Glutamatergic neuron (in vitro differentiated cells): ENCODE results near the gene SPEG. TPM values are rescaled to one million over a fixed set of nuclear protein-coding genes. Genes with fewer than 3 reads are reported as not detected.

Source experiments
- total RNA-seq: library from RNA; stranded (reverse); fragmentation: NEBNext Ultra II Directional; extraction: Animal tissue kit (Norgen Biotek cat#: 25700); gene quantifications from one replicate; pipeline ENCODE4 v1.2.1, GENCODE V29; 2021; ENCODE audit not compliant: unreplicated experiment

Gene SPEG
- total RNA-seq, 1 donor from 2014 or later: 92.9 TPM

Other genes starting within 250 kb of the SPEG start
- gene ZFAND2B, start 228.1 kb upstream of the SPEG start, total RNA-seq: 49.5 TPM
- 49.4 TPM for gene ABCB6, start 215.9 kb upstream of the SPEG start, total RNA-seq
- gene ATG9A, start 205.2 kb upstream of the SPEG start, total RNA-seq: 80.4 TPM
- gene ANKZF1, start 205.0 kb upstream of the SPEG start, total RNA-seq: 95.8 TPM
- gene GLB1L, start 189.4 kb upstream of the SPEG start, total RNA-seq: 6.2 TPM
- 32.2 TPM for gene STK16, start 189.4 kb upstream of the SPEG start, total RNA-seq
- gene TUBA4B, start 181.6 kb upstream of the SPEG start, total RNA-seq: not detected
- 27.5 TPM for gene TUBA4A, start 180.9 kb upstream of the SPEG start, total RNA-seq
- gene DNAJB2, start 155.5 kb upstream of the SPEG start, total RNA-seq: 124 TPM
- 104 TPM for gene PTPRN, start 125.4 kb upstream of the SPEG start, total RNA-seq
- gene RESP18, start 102.1 kb upstream of the SPEG start, total RNA-seq: not detected
- gene DNPEP, start 46.9 kb upstream of the SPEG start, total RNA-seq: 19.8 TPM
- 1.3 TPM for gene DES, start 16.5 kb upstream of the SPEG start, total RNA-seq
- 23.2 TPM for gene GMPPA, start 64.0 kb downstream of the SPEG start, total RNA-seq
- 5.4 TPM for gene ASIC4, start 79.6 kb downstream of the SPEG start, total RNA-seq
- gene CHPF, start 109.0 kb downstream of the SPEG start, total RNA-seq: 31.1 TPM
- 40.9 TPM for gene TMEM198, start 109.2 kb downstream of the SPEG start, total RNA-seq
- 47.9 TPM for gene OBSL1, start 136.7 kb downstream of the SPEG start, total RNA-seq
- not detected for gene INHA, start 137.5 kb downstream of the SPEG start, total RNA-seq
- gene STK11IP, start 163.0 kb downstream of the SPEG start, total RNA-seq: 34.5 TPM
- 24.4 TPM for gene SLC4A3, start 192.8 kb downstream of the SPEG start, total RNA-seq